ENCODE data around the gene BARD1. TPM values are rescaled to one million over a fixed set of nuclear protein-coding genes. Genes with fewer than 3 reads are reported as not detected.

Gene BARD1
- total RNA-seq, 2 experiments from 2014 or later = 60.7 to 64.9 TPM

DNA sequence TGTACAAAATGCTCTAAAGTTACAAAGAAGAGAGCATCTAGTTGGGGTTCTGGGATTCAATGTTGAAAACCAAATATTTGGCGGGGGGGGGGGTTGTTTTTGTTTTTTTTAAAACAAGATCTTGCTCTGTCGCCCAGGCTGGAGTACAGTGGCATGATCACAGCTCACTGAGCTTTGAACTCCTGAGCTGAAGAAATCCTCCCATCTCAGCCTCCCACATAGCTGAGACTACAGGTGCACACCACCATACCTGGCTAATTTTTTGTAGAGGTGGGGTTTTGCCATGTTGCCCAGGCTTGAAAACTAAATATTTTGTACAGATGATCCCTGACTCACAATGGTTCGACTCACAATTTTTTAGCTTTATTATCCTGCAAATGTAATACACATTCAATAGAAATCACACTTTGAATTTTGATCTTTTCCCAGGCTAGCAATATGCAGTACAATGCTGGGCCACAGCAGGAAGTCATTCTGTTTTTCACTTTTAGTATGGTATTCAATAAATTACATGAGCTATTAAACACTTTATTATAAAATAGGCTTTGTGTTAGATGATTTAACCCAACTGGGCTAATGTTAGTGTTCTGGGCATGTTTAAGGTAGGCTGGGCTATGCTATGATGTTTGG is 7.6 kb downstream of the BARD1 start:
- peaks cover 100% of the 10 kb centered on the region for H3K79me2 ChIP-seq (ENCODE audit: insufficient read depth, low read depth, low read length)
- H4K20me1 ChIP-seq (ENCODE audit: insufficient read depth, low read length) = peaks cover 61% of the 10 kb centered on the region
- POLR2A ChIA-PET = interaction anchor here (0.7 to 1.5 kb wide), 3 partner anchors 10 to 15 kb away, joined by 3 to 7 read pairs (median 4); no protein-coding TSS in a partner anchor
- H3K4me3 ChIP-seq (ENCODE audit: low read depth, low read length, poor library complexity, severe bottlenecking) = no peak overlapping the region
- no TSS peak for BruUV-seq (replicated peaks)
- no peak for DNase-seq (ENCODE audit: low spot score)
- H3K27ac ChIP-seq (ENCODE audit: low read depth, low read length, poor library complexity, severe bottlenecking) = no peak overlapping the region
- CTCF ChIA-PET (ENCODE audit: unreplicated experiment) = no interaction called here
- no peak overlapping the region for H3K4me2 ChIP-seq (ENCODE audit: low read length)
- H3K36me3 ChIP-seq (ENCODE audit: insufficient read depth, low read length) = peaks cover 89% of the 10 kb centered on the region
- no peaks in the 10 kb centered on the region for H3K9me2 ChIP-seq (ENCODE audit: insufficient read depth, low read length)
- H3K4me1 ChIP-seq (ENCODE audit: insufficient read depth, low read length, poor library complexity, severe bottlenecking) = peaks cover 26% of the 10 kb centered on the region
- no peak overlapping the region for H2AFZ ChIP-seq (ENCODE audit: low read length)
- intact Hi-C loops (cut with micrococcal nuclease; ENCODE audit: unreplicated experiment) = loop anchor here (10.0 kb wide), 1 partner anchor 1303 kb away; the partner anchor contains the start of gene XRCC5
- no peaks in the 10 kb centered on the region; the same call in 1 of the 2 replicates for H3K9me3 ChIP-seq (ENCODE audit: low read length)
- TF ChIP-seq CTCF (conservative IDR thresholded peaks at IDR 0.05; ENCODE audit: low read length) (no peak), EZH2phosphoT487 (IDR thresholded peaks at IDR 0.05; ENCODE audit: borderline replicate concordance, low read depth, low read length) (no peak)

- Histone ChIP-seq H3K4me3 (ENCODE audit: low read depth, low read length, poor library complexity, severe bottlenecking) (no peak overlapping the region), H3K4me2 (ENCODE audit: low read length) (no peak overlapping the region), H3K79me2 (ENCODE audit: insufficient read depth, low read depth, low read length) (peaks cover 100% of the 10 kb centered on the region), H3K4me1 (ENCODE audit: insufficient read depth, low read length, poor library complexity, severe bottlenecking) (peaks cover 21% of the 10 kb centered on the region), H3K36me3 (ENCODE audit: insufficient read depth, low read length) (peaks cover 90% of the 10 kb centered on the region), H2AFZ (ENCODE audit: low read length) (no peak overlapping the region), H3K9me2 (ENCODE audit: insufficient read depth, low read length) (no peaks in the 10 kb centered on the region), H3K27ac (ENCODE audit: low read depth, low read length, poor library complexity, severe bottlenecking) (no peak overlapping the region), H4K20me1 (ENCODE audit: insufficient read depth, low read length) (peaks cover 63% of the 10 kb centered on the region), H3K9me3 (ENCODE audit: low read length) (no peaks in the 10 kb centered on the region; the same call in 1 of the 2 replicates)
- BruUV-seq (replicated peaks) = no TSS peak
- POLR2A ChIA-PET = interaction anchor here (0.7 kb wide), 1 partner anchor 9 kb away, joined by 7 read pairs; no protein-coding TSS in a partner anchor
- intact Hi-C loops (cut with micrococcal nuclease; ENCODE audit: unreplicated experiment) = loop anchor here (10.0 kb wide), 1 partner anchor 1304 kb away; the partner anchor contains the start of gene XRCC5
- no peak for TF ChIP-seq EZH2phosphoT487 (IDR thresholded peaks at IDR 0.05; ENCODE audit: borderline replicate concordance, low read depth, low read length)
- TF ChIP-seq CTCF (conservative IDR thresholded peaks at IDR 0.05; ENCODE audit: low read length) = no peak
- no peak for DNase-seq (ENCODE audit: low spot score)
- CTCF ChIA-PET (ENCODE audit: unreplicated experiment) = no interaction called here
These were observed 8.4 kb downstream of the BARD1 start for GRCh38 chr2:214801068-214801467.

- POLR2A ChIA-PET = no interaction called here
- DNase-seq (ENCODE audit: low spot score) = no peak
- peaks cover 59% of the 10 kb centered on the region for H4K20me1 ChIP-seq (ENCODE audit: insufficient read depth, low read length)
- intact Hi-C loops (cut with micrococcal nuclease; ENCODE audit: unreplicated experiment) = loop anchor here (10.0 kb wide), 1 partner anchor 1305 kb away; the partner anchor contains the start of gene XRCC5
- H3K4me2 ChIP-seq (ENCODE audit: low read length) = no peak overlapping the region
- TF ChIP-seq EZH2phosphoT487 (IDR thresholded peaks at IDR 0.05; ENCODE audit: borderline replicate concordance, low read depth, low read length) (no peak), CTCF (conservative IDR thresholded peaks at IDR 0.05; ENCODE audit: low read length) (no peak)
- no peak overlapping the region for H2AFZ ChIP-seq (ENCODE audit: low read length)
- H3K4me3 ChIP-seq (ENCODE audit: low read depth, low read length, poor library complexity, severe bottlenecking) = no peak overlapping the region
- H3K9me2 ChIP-seq (ENCODE audit: insufficient read depth, low read length) = no peaks in the 10 kb centered on the region
- H3K9me3 ChIP-seq (ENCODE audit: low read length) = no peaks in the 10 kb centered on the region; the same call in 1 of the 2 replicates
- no TSS peak for BruUV-seq (replicated peaks)
- peaks cover 100% of the 10 kb centered on the region for H3K79me2 ChIP-seq (ENCODE audit: insufficient read depth, low read depth, low read length)
- peaks cover 12% of the 10 kb centered on the region for H3K4me1 ChIP-seq (ENCODE audit: insufficient read depth, low read length, poor library complexity, severe bottlenecking)
- CTCF ChIA-PET (ENCODE audit: unreplicated experiment) = no interaction called here
- peaks cover 90% of the 10 kb centered on the region for H3K36me3 ChIP-seq (ENCODE audit: insufficient read depth, low read length)
- H3K27ac ChIP-seq (ENCODE audit: low read depth, low read length, poor library complexity, severe bottlenecking) = no peak overlapping the region
These were observed 9.3 kb downstream of the BARD1 start for GRCh38 chr2:214800180-214800579.

Measured in OCI-LY7 (cell line).